COLO668 (cell line): ENCODE measurements around the gene OS9.
A peak's percentile ranks its signal among the peaks of the same experiment; 100 is the strongest.
"Not testable (repeated sequence)": the region's sequence is repeated elsewhere in the genome, so short reads cannot be mapped to it uniquely, and the experiment has no call there.

Experiments
- DNase-seq: peaks from one replicate; lab custom pipeline; 2025; ENCODE audit not compliant: unreplicated experiment; lab: John Stamatoyannopoulos, UW

OS9 gene

GRCh38 chr12:57694459-57695019 is 607 bp downstream of the OS9 start:
- peak; percentile 33 for DNase-seq

- DNase-seq = no peak
Observed at GRCh38 chr12:57695770-57696432, 2.0 kb downstream of the OS9 start.

- DNase-seq = no peak
Observed at GRCh38 chr12:57697076-57697475, 3.1 kb downstream of the OS9 start.

- DNase-seq = no peak
Observed at GRCh38 chr12:57698414-57698813, 4.5 kb downstream of the OS9 start.

- no peak for DNase-seq
Observed at GRCh38 chr12:57700317-57700716, 6.4 kb downstream of the OS9 start.

- no peak for DNase-seq
Observed at GRCh38 chr12:57707250-57707649, 13.3 kb downstream of the OS9 start.

- DNase-seq = no peak
Observed at GRCh38 chr12:57708296-57708695, 14.4 kb downstream of the OS9 start.

- no peak for DNase-seq
Observed at GRCh38 chr12:57712701-57713100, 18.8 kb downstream of the OS9 start.

GRCh38 chr12:57713209-57713608 is 19.3 kb downstream of the OS9 start:
- DNase-seq = no peak

GRCh38 chr12:57715036-57715748 is 21.3 kb downstream of the OS9 start:
- not testable (repeated sequence) for DNase-seq

GRCh38 chr12:57715786-57716185 is 21.9 kb downstream of the OS9 start:
- no peak for DNase-seq

- DNase-seq = no peak
Observed at GRCh38 chr12:57716305-57716704, 22.4 kb downstream of the OS9 start.

GRCh38 chr12:57717131-57717530 is 23.2 kb downstream of the OS9 start:
- no peak for DNase-seq

- no peak for DNase-seq
Observed at GRCh38 chr12:57717846-57718640, 24.1 kb downstream of the OS9 start.

GRCh38 chr12:57718641-57719528 is 25.0 kb downstream of the OS9 start:
- no peak for DNase-seq

- no peak for DNase-seq
Observed at GRCh38 chr12:57719777-57720605, 26.1 kb downstream of the OS9 start.

- no peak for DNase-seq
Observed at GRCh38 chr12:57720606-57721595, 27.0 kb downstream of the OS9 start.

- DNase-seq = not testable (repeated sequence)
Observed at GRCh38 chr12:57721846-57722608, 28.1 kb downstream of the OS9 start.
